ENCODE results near the gene KPTN. TPM values are rescaled to one million over a fixed set of nuclear protein-coding genes. Genes with fewer than 3 reads are reported as not detected.

KPTN gene
- total RNA-seq, 1 donor = 1.3 TPM

- no peak overlapping the region for H3K4me3 ChIP-seq (ENCODE audit: low read length)
- H3K27me3 ChIP-seq (ENCODE audit: insufficient read depth, low read length) = no peaks in the 10 kb centered on the region
- H3K9me3 ChIP-seq (ENCODE audit: low read depth, low read length) = no peaks in the 10 kb centered on the region
- peaks cover 61% of the 10 kb centered on the region for H3K4me1 ChIP-seq (ENCODE audit: insufficient read depth, low read length)
Measured at GRCh38 chr19:47512183-47512947, 28.3 kb upstream of the KPTN start.

- no peaks in the 10 kb centered on the region for H3K9me3 ChIP-seq (ENCODE audit: low read depth, low read length)
- peaks cover 54% of the 10 kb centered on the region for H3K4me1 ChIP-seq (ENCODE audit: insufficient read depth, low read length)
- no peak overlapping the region for H3K4me3 ChIP-seq (ENCODE audit: low read length)
- H3K27me3 ChIP-seq (ENCODE audit: insufficient read depth, low read length) = no peaks in the 10 kb centered on the region
Measured at GRCh38 chr19:47511681-47512080, 27.7 kb upstream of the KPTN start.

- Histone ChIP-seq H3K4me1 (ENCODE audit: insufficient read depth, low read length) (peaks cover 48% of the 10 kb centered on the region), H3K4me3 (ENCODE audit: low read length) (no peak overlapping the region), H3K9me3 (ENCODE audit: low read depth, low read length) (no peaks in the 10 kb centered on the region), H3K27me3 (ENCODE audit: insufficient read depth, low read length) (no peaks in the 10 kb centered on the region)
Measured at GRCh38 chr19:47511128-47511517, 27.1 kb upstream of the KPTN start.

GRCh38 chr19:47510516-47511127 lies 26.6 kb upstream of the KPTN start:
- H3K4me3 ChIP-seq (ENCODE audit: low read length) = no peak overlapping the region
- no peaks in the 10 kb centered on the region for H3K27me3 ChIP-seq (ENCODE audit: insufficient read depth, low read length)
- no peaks in the 10 kb centered on the region for H3K9me3 ChIP-seq (ENCODE audit: low read depth, low read length)
- peaks cover 43% of the 10 kb centered on the region for H3K4me1 ChIP-seq (ENCODE audit: insufficient read depth, low read length)

GRCh38 chr19:47509973-47510372 lies 26.0 kb upstream of the KPTN start:
- Histone ChIP-seq H3K4me3 (ENCODE audit: low read length) (no peak overlapping the region), H3K4me1 (ENCODE audit: insufficient read depth, low read length) (peaks cover 42% of the 10 kb centered on the region), H3K9me3 (ENCODE audit: low read depth, low read length) (no peaks in the 10 kb centered on the region), H3K27me3 (ENCODE audit: insufficient read depth, low read length) (no peaks in the 10 kb centered on the region)

- peaks cover 41% of the 10 kb centered on the region for H3K4me1 ChIP-seq (ENCODE audit: insufficient read depth, low read length)
- no peaks in the 10 kb centered on the region for H3K9me3 ChIP-seq (ENCODE audit: low read depth, low read length)
- no peak overlapping the region for H3K4me3 ChIP-seq (ENCODE audit: low read length)
- H3K27me3 ChIP-seq (ENCODE audit: insufficient read depth, low read length) = no peaks in the 10 kb centered on the region
Measured at GRCh38 chr19:47509170-47509847, 25.3 kb upstream of the KPTN start.

- no peaks in the 10 kb centered on the region for H3K9me3 ChIP-seq (ENCODE audit: low read depth, low read length)
- H3K27me3 ChIP-seq (ENCODE audit: insufficient read depth, low read length) = no peaks in the 10 kb centered on the region
- H3K4me3 ChIP-seq (ENCODE audit: low read length) = no peak overlapping the region
- peaks cover 35% of the 10 kb centered on the region for H3K4me1 ChIP-seq (ENCODE audit: insufficient read depth, low read length)
Measured at GRCh38 chr19:47508721-47509120, 24.7 kb upstream of the KPTN start.

- H3K9me3 ChIP-seq (ENCODE audit: low read depth, low read length) = no peaks in the 10 kb centered on the region
- no peak overlapping the region for H3K4me3 ChIP-seq (ENCODE audit: low read length)
- no peaks in the 10 kb centered on the region for H3K27me3 ChIP-seq (ENCODE audit: insufficient read depth, low read length)
- H3K4me1 ChIP-seq (ENCODE audit: insufficient read depth, low read length) = peaks cover 28% of the 10 kb centered on the region
Measured at GRCh38 chr19:47507924-47508553, 24.0 kb upstream of the KPTN start.

GRCh38 chr19:47507012-47507411 lies 23.0 kb upstream of the KPTN start:
- H3K4me1 ChIP-seq (ENCODE audit: insufficient read depth, low read length) = peaks cover 18% of the 10 kb centered on the region
- H3K4me3 ChIP-seq (ENCODE audit: low read length) = no peak overlapping the region
- no peaks in the 10 kb centered on the region for H3K27me3 ChIP-seq (ENCODE audit: insufficient read depth, low read length)

GRCh38 chr19:47506459-47506858 lies 22.4 kb upstream of the KPTN start:
- no peaks in the 10 kb centered on the region for H3K27me3 ChIP-seq (ENCODE audit: insufficient read depth, low read length)
- no peak overlapping the region for H3K4me3 ChIP-seq (ENCODE audit: low read length)
- no peaks in the 10 kb centered on the region for H3K9me3 ChIP-seq (ENCODE audit: low read depth, low read length)
- peaks cover 12% of the 10 kb centered on the region for H3K4me1 ChIP-seq (ENCODE audit: insufficient read depth, low read length)

More at GRCh38 chr19:47507012-47507411, 23.0 kb upstream of the KPTN start:
- no peaks in the 10 kb centered on the region for H3K9me3 ChIP-seq (ENCODE audit: low read depth, low read length)

- H3K4me1 ChIP-seq (ENCODE audit: insufficient read depth, low read length) = peaks cover 9% of the 10 kb centered on the region
- no peak overlapping the region for H3K4me3 ChIP-seq (ENCODE audit: low read length)
- no peaks in the 10 kb centered on the region for H3K9me3 ChIP-seq (ENCODE audit: low read depth, low read length)
- no peaks in the 10 kb centered on the region for H3K27me3 ChIP-seq (ENCODE audit: insufficient read depth, low read length)
Measured at GRCh38 chr19:47505506-47505905, 21.5 kb upstream of the KPTN start.

GRCh38 chr19:47503826-47504150 lies 19.8 kb upstream of the KPTN start:
- peaks cover 9% of the 10 kb centered on the region for H3K4me1 ChIP-seq (ENCODE audit: insufficient read depth, low read length)
- H3K27me3 ChIP-seq (ENCODE audit: insufficient read depth, low read length) = no peaks in the 10 kb centered on the region
- no peaks in the 10 kb centered on the region for H3K9me3 ChIP-seq (ENCODE audit: low read depth, low read length)
- no peak overlapping the region for H3K4me3 ChIP-seq (ENCODE audit: low read length)

- Histone ChIP-seq H3K4me1 (ENCODE audit: insufficient read depth, low read length) (peaks cover 6% of the 10 kb centered on the region), H3K27me3 (ENCODE audit: insufficient read depth, low read length) (no peaks in the 10 kb centered on the region), H3K9me3 (ENCODE audit: low read depth, low read length) (no peaks in the 10 kb centered on the region), H3K4me3 (ENCODE audit: low read length) (no peak overlapping the region)
Measured at GRCh38 chr19:47503130-47503825, 19.3 kb upstream of the KPTN start.

- no peaks in the 10 kb centered on the region for H3K27me3 ChIP-seq (ENCODE audit: insufficient read depth, low read length)
- H3K9me3 ChIP-seq (ENCODE audit: low read depth, low read length) = no peaks in the 10 kb centered on the region
- H3K4me3 ChIP-seq (ENCODE audit: low read length) = no peak overlapping the region
Measured at GRCh38 chr19:47499863-47500830, 16.1 kb upstream of the KPTN start.

More at GRCh38 chr19:47499863-47500830, 16.1 kb upstream of the KPTN start:
- no peaks in the 10 kb centered on the region for H3K4me1 ChIP-seq (ENCODE audit: insufficient read depth, low read length)

Measured in mononuclear cell (primary cell).